ENCODE measurements around the gene PRSS57. TPM values are rescaled to one million over a fixed set of nuclear protein-coding genes. Genes with fewer than 3 reads are reported as not detected.
"Not testable (repeated sequence)": the region's sequence is repeated elsewhere in the genome, so short reads cannot be mapped to it uniquely, and the experiment has no call there.

Gene PRSS57
- total and polyA plus RNA-seq, 2 of the 4 experiments (the other 2 are of a cell fraction): not detected

DNA sequence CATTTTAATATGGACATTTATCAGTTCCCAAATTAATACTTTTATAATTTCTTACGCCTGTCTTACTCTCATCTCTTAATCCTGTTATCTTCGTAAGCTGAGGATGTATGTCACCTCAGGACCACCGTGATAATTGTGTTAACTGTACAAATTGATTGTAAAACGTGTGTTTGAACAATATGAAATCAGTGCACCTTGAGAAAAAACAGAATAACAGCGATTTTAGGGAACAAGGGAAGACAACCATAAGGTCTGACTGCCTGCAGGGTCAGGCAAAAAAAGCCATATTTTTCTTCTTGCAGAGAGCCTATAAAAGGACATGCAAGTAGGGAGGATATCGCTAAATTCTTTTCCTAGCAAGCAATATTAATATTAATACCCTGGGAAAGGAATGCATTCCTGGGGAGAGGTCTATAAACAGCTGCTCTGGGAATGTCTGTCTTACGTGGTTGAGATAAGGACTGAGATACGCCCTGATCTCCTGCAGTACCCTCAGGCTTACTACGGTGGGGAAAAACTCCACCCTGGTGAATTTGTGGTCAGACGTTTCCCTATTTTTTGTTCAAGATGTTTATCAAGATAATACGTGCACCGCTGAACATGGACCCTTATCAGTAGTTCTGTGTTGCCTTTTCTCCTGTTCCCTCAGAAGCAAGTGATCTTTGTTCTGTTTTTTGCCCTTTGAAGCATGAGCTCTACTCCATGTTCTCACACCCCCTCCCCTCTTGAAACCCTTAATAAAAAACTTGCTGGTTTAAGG is 26.4 kb downstream of the PRSS57 start:
- dilution Hi-C loops (cut with HindIII; ENCODE audit: low sequenced_read_pairs, unreplicated experiment); H2BK20ac ChIP-seq (ENCODE audit: low read depth, low read length); POLR2A ChIA-PET (ENCODE audit: unreplicated experiment); H4K91ac ChIP-seq (ENCODE audit: insufficient read depth, low read depth, low read length); H2BK120ac ChIP-seq (ENCODE audit: low read depth, low read length); H3K9ac ChIP-seq (ENCODE audit: low read depth, low read length); H3K9me3 ChIP-seq (ENCODE audit: control insufficient read depth, insufficient read depth, low read length); H3K4me2 ChIP-seq (ENCODE audit: low read depth, low read length); H3K4me3 ChIP-seq (ENCODE audit: insufficient read depth, low read depth, low read length); H2AK9ac ChIP-seq (replicated peaks; ENCODE audit: low read depth, low read length, poor library complexity); H2BK5ac ChIP-seq (ENCODE audit: low read depth, low read length, poor library complexity, severe bottlenecking); DNase-seq; H3K27ac ChIP-seq (ENCODE audit: insufficient read depth, low read length); H4K5ac ChIP-seq (ENCODE audit: low read depth, low read length); H3K56ac ChIP-seq (ENCODE audit: extremely low read depth, insufficient read depth, low read length); H3K23ac ChIP-seq (ENCODE audit: low read depth, low read length); ATAC-seq (ENCODE audit: low read depth); H4K20me1 ChIP-seq (ENCODE audit: insufficient read depth, low read length); H3K79me1 ChIP-seq (ENCODE audit: low read depth in 1 of 2, low read length in 2 of 2); H3K36me3 ChIP-seq (ENCODE audit: control insufficient read depth, insufficient read depth, low read length); H3K27me3 ChIP-seq (ENCODE audit: control insufficient read depth, insufficient read depth, low read length); H3K4me1 ChIP-seq (ENCODE audit: control insufficient read depth, insufficient read depth, low read length); H3K4ac ChIP-seq (ENCODE audit: low read depth, low read length); H3K9me1 ChIP-seq (ENCODE audit: insufficient read depth, low read length); H3K18ac ChIP-seq (ENCODE audit: low read depth, low read length); H2AFZ ChIP-seq (replicated peaks; ENCODE audit: low read length, poor library complexity); CTCF ChIA-PET; H4K8ac ChIP-seq (ENCODE audit: low read depth in 2 of 2, low read length in 2 of 2); H2BK15ac ChIP-seq (ENCODE audit: low read depth, low read length); H2AK5ac ChIP-seq (ENCODE audit: low read depth, low read length); H3K14ac ChIP-seq (replicated peaks; ENCODE audit: low read depth, low read length); BruUV-seq (replicated peaks): not testable (repeated sequence)
- intact Hi-C loops (cut with micrococcal nuclease) (loop anchor here (10.0 kb wide), 1 partner anchor 196 kb away; no protein-coding TSS in a partner anchor), in situ Hi-C loops (cut with MboI; ENCODE audit: low sequenced_read_pairs) (loop anchor here (5.0 kb wide), 1 partner anchor 63 kb away; no protein-coding TSS in a partner anchor)
- WGBS, 2 experiments (ENCODE audit: extremely low coverage in 2 of 2, insufficient read length in 1 of 2): 44% methylated on average over 6 of the region's 12 CpGs; no CpG with 5 or more reads in 1 of the 2 experiments

- POLR2A ChIA-PET (ENCODE audit: unreplicated experiment): interaction anchor here (0.6 kb wide), 1 partner anchor 86 kb away, joined by 6 read pairs; no protein-coding TSS in a partner anchor
- H2AK9ac ChIP-seq (replicated peaks; ENCODE audit: low read depth, low read length, poor library complexity): peak overlapping the region; percentile 55
- H3K4me1 ChIP-seq (ENCODE audit: control insufficient read depth, insufficient read depth, low read length); H3K23ac ChIP-seq (ENCODE audit: low read depth, low read length); BruUV-seq (replicated peaks); H4K8ac ChIP-seq (ENCODE audit: low read depth in 2 of 2, low read length in 2 of 2); dilution Hi-C loops (cut with HindIII; ENCODE audit: low sequenced_read_pairs, unreplicated experiment); H3K4me2 ChIP-seq (ENCODE audit: low read depth, low read length); CTCF ChIA-PET; H2BK15ac ChIP-seq (ENCODE audit: low read depth, low read length); H2AFZ ChIP-seq (replicated peaks; ENCODE audit: low read length, poor library complexity); H4K20me1 ChIP-seq (ENCODE audit: insufficient read depth, low read length); H3K9me1 ChIP-seq (ENCODE audit: insufficient read depth, low read length); H3K4me3 ChIP-seq (ENCODE audit: insufficient read depth, low read depth, low read length); H3K9ac ChIP-seq (ENCODE audit: low read depth, low read length); ATAC-seq (ENCODE audit: low read depth); H3K14ac ChIP-seq (replicated peaks; ENCODE audit: low read depth, low read length); H3K9me3 ChIP-seq (ENCODE audit: control insufficient read depth, insufficient read depth, low read length); H3K4ac ChIP-seq (ENCODE audit: low read depth, low read length); H2BK20ac ChIP-seq (ENCODE audit: low read depth, low read length); H2BK5ac ChIP-seq (ENCODE audit: low read depth, low read length, poor library complexity, severe bottlenecking); H4K91ac ChIP-seq (ENCODE audit: insufficient read depth, low read depth, low read length); H3K27ac ChIP-seq (ENCODE audit: insufficient read depth, low read length); H2BK120ac ChIP-seq (ENCODE audit: low read depth, low read length); H3K56ac ChIP-seq (ENCODE audit: extremely low read depth, insufficient read depth, low read length); H4K5ac ChIP-seq (ENCODE audit: low read depth, low read length); DNase-seq; H3K27me3 ChIP-seq (ENCODE audit: control insufficient read depth, insufficient read depth, low read length); H3K18ac ChIP-seq (ENCODE audit: low read depth, low read length); H3K36me3 ChIP-seq (ENCODE audit: control insufficient read depth, insufficient read depth, low read length): not testable (repeated sequence)
- H3K79me1 ChIP-seq (ENCODE audit: low read depth in 1 of 2, low read length in 2 of 2): peaks cover 0 to 11% of the 10 kb centered on the region in 2 experiments; a peak in 1 of 4 replicates
- 82% methylated on average over 12 of the region's 38 CpGs; no CpG with 5 or more reads in 1 of the 2 experiments for WGBS, 2 experiments (ENCODE audit: extremely low coverage in 2 of 2, insufficient read length in 1 of 2)
- in situ Hi-C loops (cut with MboI; ENCODE audit: low sequenced_read_pairs) (loop anchor here (5.0 kb wide), 1 partner anchor 65 kb away; no protein-coding TSS in a partner anchor), intact Hi-C loops (cut with micrococcal nuclease) (loop anchor here (10.0 kb wide), 1 partner anchor 198 kb away; no protein-coding TSS in a partner anchor)
- H2AK5ac ChIP-seq (ENCODE audit: low read depth, low read length): 0 out of 2 replicates have a peak overlapping the region, but pooled peaks have one; percentile 16
Measured at GRCh38 chr19:666985-667573, 28.2 kb downstream of the PRSS57 start.

Data from IMR-90 (cell line).